Stimulated activated CD4-positive, alpha-beta T cell treated with anti-CD3 and anti-CD28 coated beads, Interleukin-12 subunit alpha, Interleukin-12 subunit beta, amount 100 ng/mL, for 48 hours (primary cell): ENCODE data around the gene PRKCH.
"Not testable (repeated sequence)": the region's sequence is repeated elsewhere in the genome, so short reads cannot be mapped to it uniquely, and the experiment has no call there.

Experiments used
- DNase-seq, 3 donors: peaks; one replicate each; pipeline ENCODE4 v3.0.0-alpha.2; 2020; ENCODE audit warnings: low read depth in 2 of 3, low spot score in 1 of 3

PRKCH gene

DNA sequence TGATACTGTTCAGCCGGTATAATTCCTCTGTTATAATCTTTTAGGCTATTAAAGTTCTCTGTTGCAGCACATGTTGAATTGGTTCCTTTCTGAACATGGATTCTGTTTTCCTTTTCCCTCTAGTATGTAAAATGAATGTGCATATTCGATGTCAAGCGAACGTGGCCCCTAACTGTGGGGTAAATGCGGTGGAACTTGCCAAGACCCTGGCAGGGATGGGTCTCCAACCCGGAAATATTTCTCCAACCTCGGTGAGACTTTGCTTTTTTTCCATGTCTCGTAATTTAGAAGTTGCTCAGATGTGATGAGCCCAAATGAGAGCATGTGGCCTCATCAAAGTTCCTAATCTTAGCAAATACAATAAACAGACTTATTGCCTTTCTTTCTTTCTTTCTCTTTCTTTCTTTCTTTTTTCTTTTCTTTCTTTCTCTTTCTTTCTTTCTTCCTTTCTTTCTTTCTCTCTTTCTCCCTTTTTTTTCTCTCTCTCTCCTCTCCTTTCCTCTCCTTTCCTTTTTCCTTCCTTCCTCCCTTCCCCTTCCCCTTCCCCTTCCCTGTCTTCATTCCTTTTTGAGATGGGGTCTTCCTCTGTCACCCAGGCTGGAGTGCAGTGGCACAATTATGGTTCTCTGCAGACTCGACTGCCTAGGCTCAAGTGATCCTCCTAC, 131.9 kb downstream of the PRKCH start:
- no peak for DNase-seq

DNA sequence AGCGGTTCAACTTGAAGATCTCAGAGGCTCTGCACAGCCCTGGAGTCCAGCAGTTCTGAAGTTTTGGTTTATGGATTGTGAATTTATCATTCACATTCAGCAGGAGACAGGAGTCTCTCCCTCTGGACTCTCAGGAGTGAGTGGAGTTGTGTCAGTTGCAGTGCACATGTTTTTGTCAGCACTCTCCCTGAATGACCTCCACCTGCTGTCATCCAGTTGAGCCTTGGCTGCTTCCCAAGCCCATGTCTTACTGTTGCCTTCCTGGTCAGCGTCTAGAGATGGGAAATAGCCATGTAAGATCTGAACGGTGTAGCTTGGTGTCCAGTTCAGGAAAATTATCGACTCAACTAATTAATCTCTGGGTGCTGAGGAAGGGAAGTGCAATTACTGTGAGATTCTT, 133.2 kb downstream of the PRKCH start:
- no peak for DNase-seq

DNA sequence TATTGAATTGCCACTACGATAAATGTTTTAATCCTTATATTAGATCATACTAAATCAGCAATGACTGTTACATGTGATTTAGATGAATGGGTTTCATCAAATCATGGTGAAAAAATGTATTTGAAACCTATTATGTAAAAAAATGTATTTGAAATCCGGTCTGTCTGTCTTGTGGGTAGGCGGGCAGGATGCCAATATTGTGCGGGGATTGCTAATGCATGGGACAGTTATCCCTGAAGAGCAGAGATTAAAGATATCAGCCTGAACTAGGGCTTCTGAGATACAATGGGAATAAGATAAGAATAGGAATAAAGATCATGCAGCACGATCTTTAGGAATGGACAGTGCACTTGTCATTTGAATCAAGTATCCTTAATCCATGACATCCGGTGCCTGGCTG, 134.0 kb downstream of the PRKCH start:
- no peak for DNase-seq

DNA sequence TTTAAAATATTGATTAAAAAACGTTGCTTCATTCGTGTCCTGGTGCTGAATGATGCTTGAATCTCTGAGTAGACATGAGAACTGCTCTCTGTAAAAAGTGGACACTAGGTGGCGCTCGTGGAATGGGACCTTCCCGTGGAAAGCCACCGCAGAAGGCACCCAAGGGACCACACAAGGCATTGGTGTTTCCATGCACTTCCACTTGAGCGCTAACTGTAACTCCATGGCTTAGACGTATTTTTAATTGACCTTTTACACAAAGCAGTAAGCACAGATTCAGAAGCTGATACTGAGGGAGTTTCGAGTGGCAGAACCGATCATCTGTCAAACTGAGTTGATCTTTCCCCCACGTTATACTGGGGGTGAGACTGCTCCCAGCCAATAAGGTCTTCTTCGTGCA, 135.3 kb downstream of the PRKCH start:
- DNase-seq, result peak; percentile 66 to 90 (median 77)

DNA sequence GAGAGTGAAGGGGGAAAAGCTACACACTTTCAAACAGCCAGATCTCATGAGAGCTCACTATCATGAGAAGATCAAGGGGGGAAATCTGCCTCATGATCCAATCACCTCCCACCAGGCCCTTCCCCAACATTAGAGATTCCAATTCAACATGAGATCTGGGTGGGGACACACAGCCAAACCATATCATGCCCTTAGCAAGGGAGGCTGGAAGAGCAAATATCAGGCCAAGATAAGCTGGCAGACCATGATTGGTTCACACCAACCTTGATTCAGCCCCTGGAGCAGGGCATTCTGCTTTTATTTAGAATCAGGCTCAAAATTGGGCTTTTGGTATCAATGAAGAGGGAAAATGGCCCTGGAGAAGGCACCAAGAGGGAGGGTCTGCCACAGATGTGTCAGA, 137.4 kb downstream of the PRKCH start:
- no peak for DNase-seq

DNA sequence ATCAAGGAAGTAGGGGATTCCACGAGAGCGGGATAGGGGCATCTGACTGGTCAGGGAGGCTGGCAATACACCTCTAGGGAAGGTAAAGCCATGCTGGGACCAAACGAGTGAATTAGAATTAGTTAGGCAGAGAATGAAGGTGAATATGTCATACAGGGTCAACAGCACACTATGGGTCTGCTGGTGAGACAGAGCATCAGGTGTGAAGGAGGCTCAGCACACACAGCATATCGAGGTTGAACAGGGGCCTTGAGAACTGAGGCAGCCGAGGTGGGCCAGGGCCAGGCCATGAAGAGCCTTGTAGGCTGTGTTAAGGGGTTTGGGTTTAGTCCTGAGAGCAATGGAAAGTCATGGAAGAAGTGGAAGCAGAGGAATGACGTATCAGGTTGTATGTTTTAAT, 137.8 kb downstream of the PRKCH start:
- no peak for DNase-seq

DNA sequence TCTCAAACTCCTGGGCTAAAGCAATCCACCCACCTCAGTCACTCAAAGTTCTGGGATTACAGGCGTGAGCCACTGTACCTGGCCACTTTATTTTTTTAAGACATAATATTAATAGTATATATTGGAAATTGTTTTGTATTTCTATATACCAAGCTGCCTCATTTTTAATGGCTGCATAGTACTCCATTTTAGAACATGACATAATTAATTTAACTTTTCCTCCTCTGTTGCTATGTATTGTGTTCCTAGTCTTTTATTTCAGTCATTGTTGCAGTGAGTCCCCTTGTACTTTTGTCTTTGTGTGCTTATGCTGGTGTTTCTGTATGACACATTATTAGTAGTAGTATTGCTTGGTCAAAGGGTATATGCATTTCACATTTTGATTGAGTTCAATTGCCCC, 138.7 kb downstream of the PRKCH start:
- DNase-seq, result no peak

DNA sequence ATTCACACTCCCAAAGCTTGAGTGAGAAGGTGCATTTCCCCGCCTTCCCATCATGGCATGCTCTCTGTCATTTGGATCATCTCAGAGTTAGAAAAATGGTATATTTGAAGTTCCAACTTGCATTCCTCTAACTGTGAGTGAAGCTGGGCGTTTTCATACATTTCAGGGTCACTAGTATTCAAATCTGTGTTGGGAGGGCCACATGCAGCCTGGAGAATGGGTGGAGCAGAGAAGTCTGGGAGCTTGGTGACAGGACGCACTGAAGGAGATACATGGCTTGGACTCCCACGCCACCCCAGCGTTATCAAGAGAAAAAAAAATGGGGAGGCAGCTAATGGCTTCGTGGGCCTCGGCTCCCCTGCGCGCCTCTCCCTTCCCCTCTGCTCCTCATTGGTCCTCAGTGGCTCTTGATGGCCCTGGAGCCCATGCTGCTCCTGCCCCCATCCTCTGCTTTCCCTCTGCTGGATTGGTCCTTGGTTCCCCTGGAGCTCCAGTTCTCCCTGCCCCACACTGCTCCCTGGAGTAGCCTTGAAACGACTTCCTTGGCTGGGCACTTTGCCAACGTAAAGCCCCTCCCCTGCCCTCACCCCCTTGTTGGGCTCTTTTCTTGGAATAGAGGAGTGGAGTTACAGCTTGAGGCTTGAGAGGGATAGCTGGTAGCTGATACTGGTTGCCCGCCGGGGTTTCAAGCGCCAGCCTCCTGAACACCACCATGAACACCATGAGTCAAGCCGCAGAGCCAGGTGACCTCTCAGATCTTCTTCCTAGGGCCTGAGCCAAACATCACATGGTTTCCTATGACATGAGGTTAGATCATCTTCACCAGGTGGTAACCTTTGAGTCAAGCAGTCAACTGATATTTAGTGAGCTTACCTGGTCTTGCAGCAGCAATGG, 139.6 kb downstream of the PRKCH start:
- DNase-seq, result no peak

DNA sequence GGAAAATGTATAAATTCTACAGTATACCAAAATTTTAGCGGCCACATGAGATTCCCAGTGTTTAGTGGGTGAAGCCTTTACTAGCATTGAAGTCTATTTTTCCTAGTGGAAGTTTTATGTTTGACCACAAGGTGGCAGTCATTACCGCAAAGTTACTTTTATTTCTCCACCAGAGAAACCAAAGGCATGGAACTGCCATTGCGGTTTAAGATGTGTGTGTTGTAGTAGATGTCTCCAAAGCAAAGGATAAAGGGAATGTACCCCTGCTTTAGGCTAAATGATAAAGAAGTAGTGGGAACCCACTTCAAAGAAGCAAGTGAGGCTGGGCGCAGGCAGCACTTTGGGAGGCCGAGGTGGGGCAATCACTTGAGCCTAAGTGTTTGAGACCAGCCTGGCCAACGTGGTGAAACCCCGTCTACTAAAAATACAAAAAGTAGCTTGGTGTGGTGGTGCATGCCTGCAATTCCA, 140.5 kb downstream of the PRKCH start:
- peak in 1 of 3 donors; percentile 69 for DNase-seq

DNA sequence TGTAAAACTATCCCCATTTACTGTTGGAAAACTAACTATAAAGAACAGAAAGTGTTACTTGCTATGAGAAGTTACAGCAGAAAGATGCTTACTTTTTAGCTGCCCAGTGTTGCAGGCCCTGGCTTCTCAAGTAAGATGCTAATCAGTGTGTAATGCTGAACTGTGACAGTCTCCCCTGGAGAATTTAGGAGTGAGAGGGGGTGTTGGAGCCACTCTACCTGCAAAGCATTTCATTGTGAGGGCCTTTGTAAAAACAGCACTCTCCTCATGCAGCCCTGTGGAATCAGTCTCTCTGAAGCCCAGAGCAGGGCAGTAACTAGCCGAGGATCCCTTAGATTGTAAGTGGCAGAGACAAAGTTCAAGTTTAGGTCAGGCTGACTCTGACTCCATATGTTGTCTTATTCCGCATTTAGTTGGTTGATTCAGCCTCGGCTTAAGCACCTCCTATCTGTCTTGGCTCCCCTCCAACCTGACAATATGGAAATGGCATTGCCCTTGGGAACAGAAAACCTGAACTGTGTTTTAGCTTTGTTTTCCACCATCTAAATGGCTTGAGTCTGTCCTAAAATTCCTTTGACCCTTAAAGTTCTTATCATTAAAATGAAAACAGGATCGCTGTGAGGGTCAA, 141.3 kb downstream of the PRKCH start:
- DNase-seq, result no peak

DNA sequence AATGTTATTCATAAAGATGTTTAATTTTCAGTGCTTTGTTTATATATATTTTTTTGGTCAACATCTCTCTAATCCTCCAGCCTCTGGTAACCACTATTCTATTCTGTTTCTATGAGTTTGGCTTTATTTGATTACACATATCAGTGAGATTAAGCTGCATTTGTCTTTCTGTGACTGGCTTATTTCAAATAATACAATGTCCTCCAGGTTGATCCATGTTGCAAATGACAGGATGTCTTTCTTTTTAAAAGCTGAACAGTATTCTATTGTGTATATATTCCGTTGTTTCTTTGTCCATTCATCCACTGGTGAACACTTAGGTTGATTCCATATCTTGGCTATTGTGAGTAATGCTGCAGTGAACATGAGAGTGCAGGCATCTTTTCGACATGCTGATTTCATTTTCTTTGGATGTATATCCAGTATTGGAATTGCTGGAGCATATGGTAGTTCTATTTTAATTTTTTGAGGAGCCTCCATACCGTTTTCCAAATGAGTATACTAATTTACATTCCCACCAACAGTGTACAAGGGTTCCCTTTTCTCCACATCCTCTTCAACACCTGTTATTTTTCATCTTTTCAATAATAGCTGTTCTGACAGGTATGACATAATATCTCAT, 142.4 kb downstream of the PRKCH start:
- DNase-seq, result no peak

DNA sequence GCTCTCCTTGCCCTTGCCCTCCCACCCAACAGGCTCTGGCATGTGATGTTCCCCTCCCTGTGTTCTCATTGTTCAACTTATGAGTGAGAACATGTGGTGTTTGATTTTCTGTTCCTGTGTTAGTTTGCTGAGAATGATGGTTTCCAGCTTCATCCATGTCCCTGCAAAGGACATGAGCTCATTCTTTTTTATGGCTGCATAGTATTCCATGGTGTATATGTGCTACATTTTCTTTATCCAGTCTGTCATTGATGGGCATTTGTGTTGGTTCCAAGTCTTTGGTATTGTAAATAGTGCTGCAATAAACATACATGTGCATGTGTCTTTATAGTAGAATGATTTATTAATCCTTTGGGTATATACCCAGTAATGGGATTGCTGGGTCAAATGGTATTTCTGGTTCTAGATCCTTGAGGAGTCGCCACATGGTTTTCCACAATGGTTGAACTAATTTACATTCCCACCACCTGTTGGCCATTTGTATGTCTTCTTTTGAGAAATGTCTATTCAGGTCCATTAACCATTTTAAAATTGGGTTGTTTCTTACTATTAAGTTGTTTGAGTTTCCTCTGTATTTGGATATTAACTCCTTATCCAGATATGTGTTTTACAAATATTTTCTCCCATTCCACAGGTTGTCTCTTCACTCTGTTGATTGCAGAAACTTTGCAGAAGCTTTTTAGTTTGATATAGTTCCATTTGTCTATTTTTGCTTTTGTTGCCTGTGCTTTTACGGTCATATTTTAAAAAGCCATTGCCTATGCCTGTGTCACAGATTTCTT, 143.4 kb downstream of the PRKCH start:
- not testable (repeated sequence) for DNase-seq

DNA sequence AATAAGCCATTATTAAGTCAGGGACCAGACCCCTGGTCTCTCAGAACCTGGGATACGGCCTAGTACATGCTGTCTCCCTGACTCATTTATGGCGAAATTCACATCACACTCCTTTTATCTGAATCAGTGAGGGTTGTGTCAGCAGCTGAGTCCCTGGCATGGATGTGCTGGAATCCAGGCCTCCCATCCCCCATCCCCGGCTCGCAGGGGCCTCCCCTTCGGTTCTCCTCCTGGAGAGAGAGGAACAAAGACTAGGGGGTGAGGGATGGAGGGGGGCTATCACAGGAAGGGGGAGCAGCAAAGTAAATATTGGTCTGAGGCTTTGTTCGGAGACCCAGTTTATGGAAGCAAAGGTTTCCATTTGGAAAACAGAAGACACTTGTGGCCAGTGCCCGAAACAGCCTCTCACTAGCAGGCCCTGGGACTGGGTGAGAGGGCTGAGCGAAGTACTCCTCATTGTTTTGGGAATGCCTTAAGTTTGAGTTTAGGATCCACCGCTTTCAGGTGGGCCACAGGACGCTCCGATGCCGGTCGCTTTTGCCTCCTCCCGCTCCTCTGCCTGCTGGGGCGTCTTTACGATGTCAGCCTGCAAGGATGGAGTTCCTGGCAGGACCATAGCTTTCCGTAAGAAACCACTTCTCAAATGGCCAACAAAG, 145.0 kb downstream of the PRKCH start:
- DNase-seq, result no peak

DNA sequence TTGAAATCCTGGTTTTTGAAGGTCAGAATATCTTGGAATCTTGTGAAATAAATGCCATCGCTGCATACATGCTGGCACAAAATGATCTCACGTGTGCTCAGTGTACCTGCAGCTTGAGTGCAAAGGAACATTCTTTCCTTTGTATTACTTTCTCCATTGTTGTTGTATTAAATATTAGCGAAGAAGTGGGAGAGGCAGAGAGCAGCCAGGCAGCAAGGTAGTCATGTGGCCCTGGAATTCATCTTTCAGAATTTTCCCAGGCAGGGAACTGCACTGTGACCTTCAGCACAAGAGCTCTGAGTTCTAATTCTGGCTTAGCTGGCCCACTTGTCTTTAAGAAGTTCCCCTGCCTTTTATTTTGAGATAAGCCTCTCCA, 145.5 kb downstream of the PRKCH start:
- DNase-seq, result no peak

DNA sequence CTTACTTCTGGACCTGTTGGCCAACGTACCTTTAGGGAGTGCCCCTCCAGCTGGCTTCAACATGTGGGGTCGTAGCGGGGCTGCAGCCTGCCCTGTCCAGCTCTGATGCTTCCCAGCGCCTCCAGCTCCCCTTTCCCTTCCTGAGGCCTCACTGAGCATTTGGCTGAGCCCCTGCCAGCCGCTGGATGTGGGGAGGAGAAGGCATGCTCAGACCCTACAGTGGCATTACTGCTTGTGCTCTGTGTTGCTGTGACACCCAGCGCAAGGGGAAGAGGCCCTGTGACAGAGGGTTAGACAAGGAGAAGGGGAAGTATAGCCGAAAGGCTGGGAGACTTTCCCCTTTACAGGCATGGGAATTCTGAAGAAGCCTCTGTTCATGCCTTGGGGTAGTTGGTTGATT, 145.9 kb downstream of the PRKCH start:
- DNase-seq, result no peak

DNA sequence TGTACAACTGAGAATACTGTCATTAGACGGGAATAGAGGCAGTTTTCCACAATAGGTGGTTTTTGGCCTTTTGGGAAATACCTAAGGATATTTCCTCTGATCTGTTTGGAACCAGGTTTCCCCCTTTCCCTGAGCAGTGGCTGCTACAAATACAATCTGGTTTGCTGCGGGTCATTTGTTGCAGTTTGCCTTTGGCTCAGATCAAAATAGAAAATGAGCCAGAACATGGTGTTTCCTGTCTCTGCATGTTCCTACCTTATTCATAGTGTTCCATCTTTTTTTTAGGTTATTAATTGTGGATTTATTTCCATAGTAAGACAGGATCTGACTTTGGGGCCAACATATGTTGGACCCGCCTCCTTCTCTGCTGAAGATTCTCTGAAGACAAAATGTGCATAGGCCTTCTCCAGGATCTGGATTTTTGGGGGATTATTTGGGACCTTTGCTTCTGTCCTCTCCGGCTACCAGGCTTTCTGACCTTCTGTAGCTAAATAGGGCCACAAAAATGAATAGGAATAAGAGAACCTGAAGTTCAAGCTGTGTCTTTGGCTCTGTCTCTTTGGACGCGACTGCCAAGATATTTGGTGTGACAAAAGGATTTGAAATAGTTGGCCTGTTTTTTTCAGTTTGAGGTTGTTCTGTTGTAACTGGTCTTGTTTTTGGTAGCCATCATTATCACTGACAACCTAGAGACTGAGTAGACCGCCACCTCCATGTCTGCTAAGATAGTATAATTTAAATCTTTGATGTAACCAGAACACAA, 146.9 kb downstream of the PRKCH start:
- no peak for DNase-seq

DNA sequence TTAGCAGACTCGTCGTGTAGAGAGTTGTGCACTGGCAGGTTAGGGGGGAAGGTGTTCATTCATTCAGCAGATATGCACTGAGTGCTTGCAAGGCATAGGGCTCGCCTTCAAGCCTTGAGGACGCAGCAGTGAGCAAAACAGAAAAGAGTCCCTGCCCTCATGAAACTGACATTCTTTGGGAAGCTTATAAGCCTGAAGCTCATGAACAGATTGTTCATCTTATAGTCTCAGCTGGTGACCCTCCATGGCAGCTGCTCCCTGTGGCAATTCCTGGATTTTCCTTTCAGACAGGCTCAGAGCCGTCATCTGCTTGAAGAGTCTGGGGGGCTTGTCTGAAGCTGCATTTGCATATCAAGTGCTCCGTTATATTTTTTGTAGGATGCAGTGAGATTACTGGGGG, 148.4 kb downstream of the PRKCH start:
- no peak for DNase-seq

DNA sequence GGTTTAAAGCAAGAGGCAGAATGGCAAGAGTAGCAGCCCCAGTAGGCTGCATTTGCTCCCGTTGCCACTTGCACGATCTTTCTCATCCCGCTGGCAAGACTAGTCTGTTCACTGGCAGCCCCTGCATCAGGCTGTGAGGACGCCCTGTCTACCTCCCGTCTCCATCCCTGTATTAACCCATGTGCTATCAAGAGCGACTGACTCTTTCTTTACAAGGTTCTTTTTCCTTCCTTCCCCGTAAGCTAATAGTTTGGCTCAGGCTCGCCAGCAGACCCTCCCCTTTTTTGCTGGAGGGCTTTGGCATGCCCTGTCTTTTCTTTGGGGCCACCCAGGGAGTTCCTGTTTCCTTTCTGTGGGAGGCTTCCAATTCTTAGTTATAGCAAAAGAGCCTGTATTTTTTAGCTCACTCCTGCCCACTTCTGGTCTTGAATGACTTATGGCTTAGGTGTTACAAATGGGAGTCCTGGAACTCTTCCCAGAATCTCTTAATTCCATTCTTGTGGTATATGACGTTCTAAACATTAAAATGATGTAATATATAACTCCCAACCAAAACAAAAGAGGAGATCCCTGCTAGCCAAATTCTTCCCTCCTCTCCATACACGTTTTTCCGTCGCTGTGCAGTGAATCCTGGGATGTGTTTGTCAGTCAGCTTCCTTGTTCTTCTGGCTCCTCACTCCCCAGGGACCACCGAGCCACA, 149.0 kb downstream of the PRKCH start:
- no peak for DNase-seq

DNA sequence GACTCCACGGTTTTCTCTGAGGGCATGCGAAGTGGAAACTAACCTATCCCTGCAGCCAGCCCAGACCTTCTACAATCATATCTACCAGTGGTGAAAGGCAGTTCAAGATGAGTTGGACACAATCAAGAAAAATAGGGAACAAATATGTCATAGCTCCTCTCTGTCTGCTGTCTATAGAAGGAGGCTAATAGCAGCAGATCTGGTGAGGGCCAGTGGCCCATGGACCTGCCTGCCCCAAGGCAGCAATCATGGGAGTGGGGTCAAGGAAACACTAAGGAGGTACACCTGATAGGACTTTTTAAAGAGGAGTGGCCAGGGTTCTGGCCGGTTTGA, 149.5 kb downstream of the PRKCH start:
- no peak for DNase-seq
